Panc1 (cell line): ENCODE data around the gene AFF2. TPM values are rescaled to one million over a fixed set of nuclear protein-coding genes. Genes with fewer than 3 reads are reported as not detected.

ENCODE experiments used
- ATAC-seq: fragments of 200-7000 bp; cut with Tn5 transposase; 2 replicates; pipeline ENCODE4 v1.9.1; 2020; ENCODE audit warnings: mild to moderate bottlenecking, moderate library complexity
- BruUV-seq: library from RNA; stranded (reverse); fragments of 400-500 nt; replicated peaks from 2 replicates; lab custom pipeline; 2021; lab: Mats Ljungman, UMichigan
- CTCF ChIA-PET: fragments of 300-600 bp; sonication (Branson Sonifier 250); formaldehyde crosslinking; loops from one replicate; lab custom pipeline; 2022; ENCODE audit warnings: antibody characterized with exemption; lab: Charles Lee
- POLR2A ChIA-PET: fragments of 300-600 bp; sonication (Branson Sonifier 250); formaldehyde crosslinking; loops from one replicate; lab custom pipeline; 2022; ENCODE audit warnings: antibody characterized with exemption; lab: Charles Lee
- DNase-seq: peaks from one replicate; pipeline ENCODE4 v3.0.0-alpha.2; 2010; ENCODE audit warnings: low read depth, low spot score
- H3K27ac ChIP-seq: 2 replicates; pipeline ENCODE4 v1.5.1; 2011; ENCODE audit warnings: mild to moderate bottlenecking, low read length, inconsistent platforms
- H3K27me3 ChIP-seq: fragments of 200-500 bp; sonication (Bioruptor generic); 2 replicates; pipeline ENCODE4 v1.6.0; 2014; ENCODE audit warnings: low read length, inconsistent platforms; ENCODE audit not compliant: control insufficient read depth, insufficient read depth
- H3K36me3 ChIP-seq: fragments of 200-500 bp; sonication (Bioruptor generic); 2 replicates; pipeline ENCODE4 v1.5.1; 2014; ENCODE audit warnings: inconsistent platforms, mild to moderate bottlenecking, low read length, moderate library complexity; ENCODE audit not compliant: control insufficient read depth, insufficient read depth
- H3K4me1 ChIP-seq: 2 replicates; pipeline ENCODE4 v1.5.1; 2011; ENCODE audit warnings: inconsistent platforms, mild to moderate bottlenecking, low read length, moderate library complexity; ENCODE audit not compliant: control insufficient read depth, insufficient read depth
- H3K4me3 ChIP-seq, 2 experiments: 2 replicates each; pipeline ENCODE4 v1.5.1; 2011 to 2012; ENCODE audit warnings: low read depth in 2 of 2, low read length in 2 of 2, mild to moderate bottlenecking in 2 of 2, inconsistent platforms in 1 of 2, moderate library complexity in 1 of 2
- H3K9me3 ChIP-seq: fragments of 200-500 bp; sonication (Bioruptor generic); 2 replicates; pipeline ENCODE4 v1.5.1; 2014; ENCODE audit warnings: low read depth, mild to moderate bottlenecking, inconsistent platforms, low read length, moderate library complexity; ENCODE audit not compliant: control insufficient read depth, insufficient read depth
- POLR2AphosphoS5 ChIP-seq: IDR thresholded peaks from 2 replicates; pipeline ENCODE4 v1.6.1; 2012; ENCODE audit warnings: mild to moderate bottlenecking, low read depth, low read length, moderate library complexity
- SIN3A ChIP-seq: IDR thresholded peaks from 2 replicates; pipeline ENCODE4 v1.6.1; 2012; ENCODE audit warnings: low read depth, mild to moderate bottlenecking, low read length, moderate library complexity, borderline replicate concordance; ENCODE audit not compliant: insufficient read depth
- TCF7L2 ChIP-seq: IDR thresholded peaks from 2 replicates; pipeline ENCODE4 v1.6.1; 2011; ENCODE audit warnings: mild to moderate bottlenecking, low read depth, low read length, inconsistent platforms
- in situ Hi-C: cut with HindIII; loops from 2 replicates; pipeline ENCODE4 v1.10.0; 2016; ENCODE audit warnings: low sequenced_read_pairs, low pct_unique_long_range_greater_than_20kb
- intact Hi-C: fragments of 100-400 bp; cut with micrococcal nuclease; formaldehyde crosslinking; loops from one replicate; pipeline ENCODE4 v1.10.0; 2022; ENCODE audit not compliant: unreplicated experiment
- total RNA-seq: library from RNA; stranded (reverse); gene quantifications from one replicate; pipeline ENCODE4 v1.2.1, GENCODE V29; 2021; ENCODE audit not compliant: unreplicated experiment
- TF ChIP-seq, protein P1 (sequence below): fragments of 450-650 bp; IDR thresholded peaks from 2 replicates; pipeline ENCODE4 v1.5.1; 2017; ENCODE audit warnings: mild to moderate bottlenecking
- TF ChIP-seq, protein P2 (sequence below), 2 experiments: IDR thresholded peaks; 2 replicates each; pipeline ENCODE4 v1.6.1; 2011 to 2012; ENCODE audit warnings: low read depth in 2 of 2, control low read depth in 1 of 2, low read length in 1 of 2, mild to moderate bottlenecking in 1 of 2, moderate library complexity in 1 of 2; ENCODE audit not compliant: insufficient read depth in 1 of 2

The AFF2 gene
- total RNA-seq, 1 experiment from 2014 or later = 0.05 TPM

DNA sequence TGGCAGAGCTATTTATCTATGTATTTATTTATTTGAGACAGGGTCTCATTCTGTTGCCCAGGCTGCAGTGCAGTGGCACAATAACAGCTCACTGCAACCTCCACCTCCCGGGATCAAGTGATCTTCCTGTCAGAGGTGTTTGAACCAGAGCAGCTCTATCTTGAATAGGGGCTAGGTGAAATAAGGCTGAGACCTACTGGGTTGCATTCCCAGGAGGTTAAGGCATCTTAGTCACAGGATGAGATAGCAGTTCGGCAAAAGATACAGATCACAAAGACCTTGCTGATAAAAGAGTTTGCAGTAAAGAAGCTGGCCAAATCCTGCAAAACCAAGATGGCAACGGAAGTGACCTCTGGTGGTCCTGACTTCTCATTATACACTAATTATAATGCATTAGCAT is 501.9 kb downstream of the AFF2 start:
- intact Hi-C loops (no loop called here), in situ Hi-C loops (no loop called here)
- Histone ChIP-seq H3K36me3 (no peaks in the 10 kb centered on the region), H3K9me3 (no peaks in the 10 kb centered on the region), H3K27ac (no peak overlapping the region), H3K4me1 (no peaks in the 10 kb centered on the region), H3K4me3 (no peak overlapping the region), H3K27me3 (no peaks in the 10 kb centered on the region)
- ATAC-seq (no peak), DNase-seq (no peak)
- TF ChIP-seq SIN3A = no peak
- TF ChIP-seq, protein P1, sequence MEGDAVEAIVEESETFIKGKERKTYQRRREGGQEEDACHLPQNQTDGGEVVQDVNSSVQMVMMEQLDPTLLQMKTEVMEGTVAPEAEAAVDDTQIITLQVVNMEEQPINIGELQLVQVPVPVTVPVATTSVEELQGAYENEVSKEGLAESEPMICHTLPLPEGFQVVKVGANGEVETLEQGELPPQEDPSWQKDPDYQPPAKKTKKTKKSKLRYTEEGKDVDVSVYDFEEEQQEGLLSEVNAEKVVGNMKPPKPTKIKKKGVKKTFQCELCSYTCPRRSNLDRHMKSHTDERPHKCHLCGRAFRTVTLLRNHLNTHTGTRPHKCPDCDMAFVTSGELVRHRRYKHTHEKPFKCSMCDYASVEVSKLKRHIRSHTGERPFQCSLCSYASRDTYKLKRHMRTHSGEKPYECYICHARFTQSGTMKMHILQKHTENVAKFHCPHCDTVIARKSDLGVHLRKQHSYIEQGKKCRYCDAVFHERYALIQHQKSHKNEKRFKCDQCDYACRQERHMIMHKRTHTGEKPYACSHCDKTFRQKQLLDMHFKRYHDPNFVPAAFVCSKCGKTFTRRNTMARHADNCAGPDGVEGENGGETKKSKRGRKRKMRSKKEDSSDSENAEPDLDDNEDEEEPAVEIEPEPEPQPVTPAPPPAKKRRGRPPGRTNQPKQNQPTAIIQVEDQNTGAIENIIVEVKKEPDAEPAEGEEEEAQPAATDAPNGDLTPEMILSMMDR = no peak
- TF ChIP-seq, protein P2, sequence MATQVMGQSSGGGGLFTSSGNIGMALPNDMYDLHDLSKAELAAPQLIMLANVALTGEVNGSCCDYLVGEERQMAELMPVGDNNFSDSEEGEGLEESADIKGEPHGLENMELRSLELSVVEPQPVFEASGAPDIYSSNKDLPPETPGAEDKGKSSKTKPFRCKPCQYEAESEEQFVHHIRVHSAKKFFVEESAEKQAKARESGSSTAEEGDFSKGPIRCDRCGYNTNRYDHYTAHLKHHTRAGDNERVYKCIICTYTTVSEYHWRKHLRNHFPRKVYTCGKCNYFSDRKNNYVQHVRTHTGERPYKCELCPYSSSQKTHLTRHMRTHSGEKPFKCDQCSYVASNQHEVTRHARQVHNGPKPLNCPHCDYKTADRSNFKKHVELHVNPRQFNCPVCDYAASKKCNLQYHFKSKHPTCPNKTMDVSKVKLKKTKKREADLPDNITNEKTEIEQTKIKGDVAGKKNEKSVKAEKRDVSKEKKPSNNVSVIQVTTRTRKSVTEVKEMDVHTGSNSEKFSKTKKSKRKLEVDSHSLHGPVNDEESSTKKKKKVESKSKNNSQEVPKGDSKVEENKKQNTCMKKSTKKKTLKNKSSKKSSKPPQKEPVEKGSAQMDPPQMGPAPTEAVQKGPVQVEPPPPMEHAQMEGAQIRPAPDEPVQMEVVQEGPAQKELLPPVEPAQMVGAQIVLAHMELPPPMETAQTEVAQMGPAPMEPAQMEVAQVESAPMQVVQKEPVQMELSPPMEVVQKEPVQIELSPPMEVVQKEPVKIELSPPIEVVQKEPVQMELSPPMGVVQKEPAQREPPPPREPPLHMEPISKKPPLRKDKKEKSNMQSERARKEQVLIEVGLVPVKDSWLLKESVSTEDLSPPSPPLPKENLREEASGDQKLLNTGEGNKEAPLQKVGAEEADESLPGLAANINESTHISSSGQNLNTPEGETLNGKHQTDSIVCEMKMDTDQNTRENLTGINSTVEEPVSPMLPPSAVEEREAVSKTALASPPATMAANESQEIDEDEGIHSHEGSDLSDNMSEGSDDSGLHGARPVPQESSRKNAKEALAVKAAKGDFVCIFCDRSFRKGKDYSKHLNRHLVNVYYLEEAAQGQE (IDR thresholded peaks at IDR 0.05; ENCODE audit: insufficient read depth in 1 of 2, low read depth in 2 of 2, low read length in 1 of 2) = no peak
- no peak for TF ChIP-seq POLR2AphosphoS5
- no peak for TF ChIP-seq TCF7L2
- POLR2A ChIA-PET = no interaction called here
- CTCF ChIA-PET = no interaction called here
- BruUV-seq = no TSS peak

DNA sequence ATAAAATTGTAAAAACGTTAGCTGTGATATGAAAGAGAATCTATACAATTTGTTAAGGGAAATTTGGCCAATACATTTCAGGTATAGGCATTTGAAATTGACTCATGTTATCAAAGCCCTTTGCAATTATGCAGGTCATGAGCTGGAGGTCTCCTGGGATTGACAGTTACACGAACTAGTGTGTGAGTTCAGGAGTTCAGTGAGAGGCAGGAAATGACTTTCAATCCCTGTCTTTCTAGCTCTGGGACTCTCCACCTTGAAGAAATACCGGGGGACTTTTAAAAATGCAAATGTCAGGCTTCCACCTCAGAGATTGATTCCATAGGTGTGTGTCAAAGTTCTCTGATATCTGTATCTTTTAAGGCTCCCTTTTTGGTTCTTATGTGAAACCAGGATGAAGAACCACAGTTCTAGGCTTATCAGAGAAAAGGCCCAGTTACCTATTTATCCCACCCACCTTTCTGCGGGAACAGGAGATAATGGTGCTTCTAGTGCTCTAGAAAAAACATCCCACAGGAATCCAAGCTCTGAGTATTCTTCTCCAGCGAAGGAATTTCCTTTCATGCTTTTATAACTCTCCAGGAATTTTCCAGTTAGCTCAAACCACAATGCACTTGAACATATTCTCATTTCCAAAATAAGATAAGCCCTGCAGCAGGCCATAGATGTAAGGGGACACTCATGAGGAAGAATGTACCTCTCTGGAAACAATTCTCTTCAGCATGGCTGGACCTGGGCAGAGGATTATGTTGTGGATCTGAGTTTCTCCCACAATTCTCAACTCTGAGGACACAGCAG is 503.6 kb downstream of the AFF2 start:
- H3K27ac ChIP-seq = no peak overlapping the region
- ChIA-PET CTCF (no interaction called here), POLR2A (no interaction called here)
- in situ Hi-C loops = no loop called here
- no peak for TF ChIP-seq SIN3A
- no peak for TF ChIP-seq POLR2AphosphoS5
- intact Hi-C loops = no loop called here
- DNase-seq (no peak), ATAC-seq (no peak)
- H3K36me3 ChIP-seq = no peaks in the 10 kb centered on the region
- no peaks in the 10 kb centered on the region for H3K27me3 ChIP-seq
- BruUV-seq = no TSS peak
- no peaks in the 10 kb centered on the region for H3K9me3 ChIP-seq
- no peak overlapping the region for H3K4me3 ChIP-seq
- no peaks in the 10 kb centered on the region for H3K4me1 ChIP-seq

DNA sequence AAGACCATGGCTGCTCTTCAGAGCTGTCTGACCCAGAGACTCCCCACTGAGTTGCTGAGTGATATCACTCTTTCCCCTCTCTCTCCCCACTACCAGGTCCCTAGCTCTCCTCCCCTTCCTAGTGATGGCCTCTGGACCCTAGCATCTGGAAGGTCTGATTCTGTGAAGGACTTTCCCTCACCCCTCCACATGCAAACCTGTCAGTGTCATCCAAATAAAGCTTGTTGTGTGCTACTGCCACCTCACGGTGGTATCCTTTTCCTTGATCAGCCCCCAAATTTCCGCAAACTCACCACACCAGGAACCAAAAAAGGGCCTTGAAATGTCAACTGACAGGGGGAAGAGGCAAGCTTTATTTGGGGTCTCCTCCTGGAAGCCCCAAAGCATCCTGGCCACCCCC is 504.5 kb downstream of the AFF2 start:
- no peak for DNase-seq
- ATAC-seq = no peak

More for the DNA sequence above, 504.5 kb downstream of the AFF2 start:
- in situ Hi-C loops (no loop called here), intact Hi-C loops (no loop called here)
- ChIA-PET POLR2A (no interaction called here), CTCF (no interaction called here)
- H3K36me3 ChIP-seq = no peaks in the 10 kb centered on the region
- H3K4me3 ChIP-seq = no peak overlapping the region
- H3K27me3 ChIP-seq = no peaks in the 10 kb centered on the region
- no peaks in the 10 kb centered on the region for H3K9me3 ChIP-seq
- BruUV-seq = no TSS peak
- H3K4me1 ChIP-seq = no peaks in the 10 kb centered on the region
- TF ChIP-seq, protein P2 (IDR thresholded peaks at IDR 0.05; ENCODE audit: insufficient read depth in 1 of 2, low read depth in 2 of 2, low read length in 1 of 2) = no peak
- no peak overlapping the region for H3K27ac ChIP-seq
